Cardiac muscle cell (in vitro differentiated cells and primary cell): Measurements from ENCODE around the gene FOXA1. TPM values are rescaled to one million over a fixed set of nuclear protein-coding genes. Genes with fewer than 3 reads are reported as not detected.
A peak's percentile ranks its signal among the peaks of the same experiment; 100 is the strongest.
"Not testable (repeated sequence)": the region's sequence is repeated elsewhere in the genome, so short reads cannot be mapped to it uniquely, and the experiment has no call there.

Source experiments
- DNase-seq, 2 donors: peaks; one replicate each; pipeline versions ENCODE4 v3.0.0 to v3.0.0-alpha.2; 2010 to 2017; ENCODE audit warnings: low read depth in 1 of 2, low spot score in 1 of 2
- H3K27ac ChIP-seq: fragments of 200-600 bp; sonication (generic); 2 replicates; pipeline ENCODE4 v1.5.1; 2016
- H3K27me3 ChIP-seq: fragments of 200-600 bp; sonication (generic); 2 replicates; pipeline ENCODE4 v1.6.0; 2016; ENCODE audit warnings: control low read depth
- H3K36me3 ChIP-seq: fragments of 200-600 bp; sonication (generic); 2 replicates; pipeline ENCODE4 v1.5.1; 2016; ENCODE audit warnings: control low read depth
- H3K4me1 ChIP-seq: fragments of 200-600 bp; sonication (generic); 2 replicates; pipeline ENCODE4 v1.8.1; 2017; ENCODE audit warnings: low read depth, mild to moderate bottlenecking, mixed run types
- H3K4me3 ChIP-seq: fragments of 200-600 bp; sonication (generic); 2 replicates; pipeline ENCODE4 v1.5.1; 2016; ENCODE audit warnings: mild to moderate bottlenecking
- H3K9me3 ChIP-seq: fragments of 200-600 bp; sonication (generic); 2 replicates; pipeline ENCODE4 v1.5.1; 2017; ENCODE audit warnings: low read depth, mild to moderate bottlenecking, control low read depth
- CTCF ChIP-seq: IDR thresholded peaks from 2 replicates; pipeline ENCODE4 v1.5.1; 2012; ENCODE audit warnings: low read depth, mild to moderate bottlenecking, low read length
- polyA plus RNA-seq: library from polyadenylated mRNA; unstranded; fragments of >200 nt; fragmentation: Nextera tagmentation; extraction: Ambion mirVana; gene quantifications from 2 replicates; pipeline ENCODE4 v1.2.1, GENCODE V29; 2016
- total RNA-seq: library from RNA; depleted of rRNA; stranded (reverse); fragments of >200 nt; gene quantifications from 2 replicates; pipeline ENCODE4 v1.2.3, GENCODE V29; 2016

Gene FOXA1
- total and polyA plus RNA-seq, 2 experiments from 2014 or later = 0.06 TPM; not detected in 1

DNA sequence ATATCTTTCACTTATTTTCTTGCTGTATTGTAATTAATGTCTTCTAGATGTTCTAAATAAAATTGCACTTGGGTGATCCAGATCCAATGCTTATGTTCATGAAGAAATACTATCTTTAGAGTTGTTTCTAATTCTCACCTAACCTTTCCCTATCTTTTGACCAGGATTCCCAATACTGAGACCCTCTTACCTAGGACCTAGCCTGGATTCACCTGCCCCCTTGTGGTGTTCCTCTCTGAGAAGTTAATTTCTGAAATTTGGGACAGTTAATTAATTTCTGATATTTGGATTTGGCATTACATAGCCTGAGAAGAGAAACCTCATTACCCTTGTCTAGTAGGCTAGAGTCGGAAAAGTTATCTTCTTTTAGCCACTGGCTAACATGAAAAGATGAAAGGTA, 29.5 kb downstream of the FOXA1 start:
- TF ChIP-seq CTCF = peak; percentile 26
- Histone ChIP-seq H3K9me3 (no peaks in the 10 kb centered on the region), H3K27ac (no peak overlapping the region), H3K36me3 (no peaks in the 10 kb centered on the region), H3K27me3 (no peaks in the 10 kb centered on the region), H3K4me3 (no peak overlapping the region), H3K4me1 (no peaks in the 10 kb centered on the region)
- DNase-seq = no peak

DNA sequence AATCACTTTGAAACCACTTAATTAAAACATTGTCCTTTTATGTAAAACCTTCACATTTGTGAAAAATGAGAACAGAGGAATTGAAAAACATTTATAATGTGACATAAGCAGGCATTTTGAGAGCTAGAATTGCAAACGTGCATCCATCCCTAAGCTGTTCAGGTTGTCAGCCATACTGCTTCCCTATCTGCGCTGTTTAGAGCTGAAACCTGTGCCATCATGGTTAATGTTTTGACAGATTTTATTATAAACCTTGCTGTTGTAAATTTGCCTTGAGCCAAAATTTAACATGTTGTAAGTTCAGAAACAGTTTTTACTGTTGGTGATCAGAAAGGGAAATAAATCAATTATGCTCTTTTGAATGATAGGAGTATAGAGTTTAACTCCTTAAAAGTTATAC, 31.9 kb downstream of the FOXA1 start:
- no peaks in the 10 kb centered on the region for H3K4me1 ChIP-seq
- no peaks in the 10 kb centered on the region for H3K36me3 ChIP-seq
- H3K4me3 ChIP-seq = no peak overlapping the region
- no peak for DNase-seq
- no peak overlapping the region for H3K27ac ChIP-seq
- no peaks in the 10 kb centered on the region for H3K9me3 ChIP-seq
- H3K27me3 ChIP-seq = no peaks in the 10 kb centered on the region
- TF ChIP-seq CTCF = no peak

- peak in 1 of 2 donors; percentile 14 for DNase-seq
- H3K27me3 ChIP-seq = no peaks in the 10 kb centered on the region
- H3K27ac ChIP-seq = no peak overlapping the region
- no peak overlapping the region for H3K4me3 ChIP-seq
- no peaks in the 10 kb centered on the region for H3K4me1 ChIP-seq
- TF ChIP-seq CTCF = no peak
- H3K9me3 ChIP-seq = no peaks in the 10 kb centered on the region
- no peaks in the 10 kb centered on the region for H3K36me3 ChIP-seq
Measured at GRCh38 chr14:37559386-37559785, 35.7 kb downstream of the FOXA1 start.

- Histone ChIP-seq H3K9me3 (no peaks in the 10 kb centered on the region), H3K27me3 (no peaks in the 10 kb centered on the region), H3K36me3 (no peaks in the 10 kb centered on the region), H3K27ac (no peak overlapping the region), H3K4me1 (no peaks in the 10 kb centered on the region), H3K4me3 (no peak overlapping the region)
- DNase-seq = no peak
- no peak for TF ChIP-seq CTCF
Measured at GRCh38 chr14:37558740-37559139, 36.3 kb downstream of the FOXA1 start.

- not testable (repeated sequence) for DNase-seq, H3K36me3 ChIP-seq, H3K27ac ChIP-seq, H3K4me1 ChIP-seq, H3K9me3 ChIP-seq, H3K27me3 ChIP-seq, H3K4me3 ChIP-seq
Measured at GRCh38 chr14:37555596-37555995, 39.5 kb downstream of the FOXA1 start.

DNA sequence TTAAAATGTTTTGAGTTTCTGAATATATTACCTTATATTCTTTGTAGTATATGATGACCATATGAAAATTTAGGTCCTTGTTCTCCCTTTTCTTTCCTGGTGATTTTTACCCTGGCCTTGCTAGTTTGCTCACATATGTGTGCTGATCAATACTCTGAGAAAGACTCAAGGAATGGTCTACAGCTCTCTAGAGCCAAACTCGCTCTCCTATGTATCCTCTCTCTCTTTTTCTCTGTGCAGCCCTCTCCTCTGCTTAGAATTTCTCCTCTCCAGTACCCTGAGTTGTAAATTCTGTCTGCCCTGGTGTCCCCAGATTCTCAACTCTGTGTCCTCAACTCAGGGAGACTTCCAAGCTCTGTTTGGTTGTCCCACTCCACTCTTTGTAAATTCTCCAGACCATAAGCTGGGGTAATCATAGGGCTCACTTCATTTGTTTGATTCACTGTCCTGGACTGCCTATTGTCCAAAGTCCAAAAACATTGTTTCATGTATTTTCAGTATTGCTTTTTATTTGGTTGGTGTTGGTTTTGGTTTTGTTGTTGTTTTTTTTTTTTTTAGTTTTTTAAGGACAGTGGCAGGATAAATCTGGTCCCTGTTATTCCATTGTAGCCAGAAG, 41.0 kb downstream of the FOXA1 start:
- Histone ChIP-seq H3K36me3 (no peaks in the 10 kb centered on the region), H3K27me3 (no peaks in the 10 kb centered on the region), H3K27ac (no peak overlapping the region), H3K9me3 (no peaks in the 10 kb centered on the region), H3K4me3 (no peak overlapping the region), H3K4me1 (no peaks in the 10 kb centered on the region)
- no peak for DNase-seq
- no peak for TF ChIP-seq CTCF
